H1 (cell line): ENCODE results near the gene PPP1R3G. TPM values are rescaled to one million over a fixed set of nuclear protein-coding genes. Genes with fewer than 3 reads are reported as not detected.

Experiments
- CTCF ChIA-PET: fragments of 300-600 bp; sonication (Branson Sonifier 250); formaldehyde crosslinking; loops from one replicate; lab custom pipeline; 2021; ENCODE audit not compliant: partially characterized antibody; lab: Charles Lee
- POLR2A ChIA-PET: fragments of 300-600 bp; sonication (Branson Sonifier 250); formaldehyde crosslinking; loops from one replicate; lab custom pipeline; 2021; ENCODE audit warnings: inconsistent platforms; ENCODE audit not compliant: partially characterized antibody; lab: Charles Lee
- DNase-seq, 2 experiments: peaks; one replicate each; pipeline versions ENCODE4 v3.0.0 to v3.0.0-alpha.2; 2010 to 2022; ENCODE audit warnings: low spot score in 2 of 2, low read depth in 1 of 2, mixed read lengths in 1 of 2
- FAIRE-seq: peaks from 2 replicates; lab custom pipeline; 2011; peaks lifted over from hg19 to GRCh38; lab: Jason Lieb, UNC
- H2AFZ ChIP-seq: 2 replicates; pipeline ENCODE4 v1.8.1; 2012; ENCODE audit warnings: low read length, inconsistent platforms
- H2AK5ac ChIP-seq: 2 replicates; pipeline ENCODE4 v1.6.1; 2013; ENCODE audit warnings: low read depth, low read length
- H2BK120ac ChIP-seq: replicated peaks from 2 replicates; pipeline ENCODE3; 2013; ENCODE audit warnings: low read depth, low read length, inconsistent platforms
- H2BK12ac ChIP-seq: 2 replicates; pipeline ENCODE4 v1.6.1; 2013; ENCODE audit warnings: low read depth, low read length
- H2BK15ac ChIP-seq: 2 replicates; pipeline ENCODE4 v1.6.1; 2013; ENCODE audit warnings: low read length
- H2BK20ac ChIP-seq: 2 replicates; pipeline ENCODE4 v1.6.1; 2013; ENCODE audit warnings: low read length
- H2BK5ac ChIP-seq: 2 replicates; pipeline ENCODE4 v1.6.1; 2013; ENCODE audit warnings: low read depth, low read length
- H3K14ac ChIP-seq: 2 replicates; pipeline ENCODE4 v1.6.1; 2013; ENCODE audit warnings: inconsistent platforms; ENCODE audit not compliant: insufficient read length
- H3K18ac ChIP-seq: 2 replicates; pipeline ENCODE4 v1.6.1; 2013; ENCODE audit warnings: low read length; ENCODE audit errors: extremely low read depth
- H3K23ac ChIP-seq: 2 replicates; pipeline ENCODE4 v1.6.1; 2013; ENCODE audit warnings: inconsistent platforms; ENCODE audit not compliant: insufficient read length
- H3K23me2 ChIP-seq: 2 replicates; pipeline ENCODE4 v1.6.1; 2013; ENCODE audit warnings: low read depth, low read length
- H3K27ac ChIP-seq: 2 replicates; pipeline ENCODE4 v1.6.1; 2011; ENCODE audit warnings: low read depth, low read length, inconsistent platforms
- H3K27me3 ChIP-seq, 4 experiments: replicated peaks in 1 of 4; 1 replicate in 1 of 4; 2 replicates in 3 of 4; pipeline versions ENCODE4 v1.6.1 to v1.8.1; 2011 to 2013; ENCODE audit warnings: low read length in 3 of 4, mild to moderate bottlenecking in 3 of 4, inconsistent platforms in 2 of 4, mixed read lengths in 2 of 4, moderate library complexity in 1 of 4; ENCODE audit not compliant: control insufficient read depth in 3 of 4, insufficient read depth in 3 of 4; ENCODE audit errors: extremely low read depth in 1 of 4
- H3K36me3 ChIP-seq, 4 experiments: 2 replicates each; pipeline versions ENCODE4 v1.6.1 to v1.8.1; 2011 to 2013; ENCODE audit warnings: mild to moderate bottlenecking in 4 of 4, low read length in 3 of 4, moderate library complexity in 2 of 4, control low read depth in 1 of 4, inconsistent platforms in 1 of 4; ENCODE audit not compliant: insufficient read depth in 4 of 4, control insufficient read depth in 2 of 4
- H3K4ac ChIP-seq: replicated peaks from 2 replicates; pipeline ENCODE3; 2013; ENCODE audit warnings: low read length, low read depth, mixed read lengths, inconsistent platforms; ENCODE audit not compliant: insufficient read length
- H3K4me1 ChIP-seq, 4 experiments: replicated peaks in 1 of 4; 1 replicate in 1 of 4; 2 replicates in 3 of 4; pipeline versions ENCODE4 v1.6.1 to v1.8.1; 2011 to 2013; ENCODE audit warnings: low read length in 3 of 4, inconsistent platforms in 2 of 4, mixed read lengths in 1 of 4; ENCODE audit not compliant: insufficient read depth in 4 of 4, control insufficient read depth in 3 of 4
- H3K4me2 ChIP-seq, 2 experiments: 2 replicates each; pipeline versions ENCODE4 v1.6.1 to v1.8.1; 2011 to 2013; ENCODE audit warnings: low read depth in 2 of 2, low read length in 2 of 2, control low read depth in 1 of 2, inconsistent platforms in 1 of 2, mild to moderate bottlenecking in 1 of 2; ENCODE audit not compliant: insufficient read depth in 1 of 2
- H3K4me3 ChIP-seq, 4 experiments: fragments of 200-600, 300-600 bp in 1 of 4; sonication (generic), shearing (Covaris generic), sonication (Bioruptor Twin) in 1 of 4; 2 replicates each; pipeline versions ENCODE4 v1.5.1 to v1.8.1; 2011 to 2016; ENCODE audit warnings: low read length in 4 of 4, low read depth in 3 of 4, control low read depth in 2 of 4, inconsistent platforms in 2 of 4, mild to moderate bottlenecking in 2 of 4, mixed read lengths in 1 of 4, moderate library complexity in 1 of 4; ENCODE audit not compliant: insufficient read depth in 2 of 4; ENCODE audit errors: extremely low read depth in 1 of 4
- H3K56ac ChIP-seq: replicated peaks from 2 replicates; pipeline ENCODE3; 2013; ENCODE audit warnings: low read depth, mild to moderate bottlenecking, mixed read lengths, low read length, inconsistent platforms; ENCODE audit not compliant: insufficient read length
- H3K79me1 ChIP-seq: 2 replicates; pipeline ENCODE4 v1.6.1; 2013; ENCODE audit warnings: low read depth, low read length, control low read depth
- H3K79me2 ChIP-seq, 2 experiments: 2 replicates each; pipeline versions ENCODE4 v1.6.1 to v1.8.1; 2012 to 2013; ENCODE audit warnings: low read length in 2 of 2, mild to moderate bottlenecking in 2 of 2, inconsistent platforms in 1 of 2; ENCODE audit not compliant: insufficient read depth in 2 of 2, control insufficient read depth in 1 of 2
- H3K9ac ChIP-seq, 4 experiments: replicated peaks in 1 of 4; 1 replicate in 1 of 4; 2 replicates in 3 of 4; pipeline versions ENCODE4 v1.6.1 to v1.8.1; 2011 to 2013; ENCODE audit warnings: low read depth in 3 of 4, low read length in 3 of 4, control low read depth in 2 of 4, mild to moderate bottlenecking in 2 of 4, moderate library complexity in 2 of 4, inconsistent platforms in 1 of 4; ENCODE audit errors: extremely low read depth in 1 of 4
- H3K9me3 ChIP-seq, 2 experiments: 2 replicates each; pipeline versions ENCODE4 v1.6.1 to v1.8.1; 2012 to 2013; ENCODE audit warnings: mild to moderate bottlenecking in 2 of 2, moderate library complexity in 2 of 2, control low read depth in 1 of 2, inconsistent platforms in 1 of 2, low read depth in 1 of 2, low read length in 1 of 2, mixed read lengths in 1 of 2; ENCODE audit not compliant: insufficient read depth in 2 of 2
- H4K20me1 ChIP-seq, 2 experiments: replicated peaks in 1 of 2; 2 replicates each; pipeline versions ENCODE3 to v1.8.1; 2011 to 2013; ENCODE audit warnings: inconsistent platforms in 2 of 2, low read length in 2 of 2, mild to moderate bottlenecking in 1 of 2; ENCODE audit not compliant: insufficient read depth in 2 of 2, control insufficient read depth in 1 of 2
- H4K5ac ChIP-seq: 2 replicates; pipeline ENCODE4 v1.6.1; 2013; ENCODE audit warnings: low read length, low read depth, mixed read lengths, inconsistent platforms; ENCODE audit not compliant: insufficient read length
- H4K8ac ChIP-seq: 2 replicates; pipeline ENCODE4 v1.8.0; 2013; ENCODE audit warnings: mild to moderate bottlenecking, moderate library complexity, low read length, inconsistent platforms; ENCODE audit not compliant: insufficient read depth; ENCODE audit errors: extremely low read depth
- H4K91ac ChIP-seq: replicated peaks from 2 replicates; pipeline ENCODE3; 2013; ENCODE audit warnings: low read length, mixed read lengths, inconsistent platforms; ENCODE audit not compliant: insufficient read length
- CBX5 ChIP-seq: fragments of 300-800, 300-1000 bp; sonication (generic); IDR thresholded peaks from 2 replicates; pipeline ENCODE4 v1.7.1; 2016; ENCODE audit warnings: antibody characterized with exemption, low read length, low read depth
- CTBP2 ChIP-seq: IDR thresholded peaks from 2 replicates; pipeline ENCODE4 v1.7.0; 2011; ENCODE audit warnings: borderline replicate concordance, mild to moderate bottlenecking, moderate library complexity, mixed read lengths, low read length; ENCODE audit not compliant: insufficient read depth, insufficient read length
- EGR1 ChIP-seq: IDR thresholded peaks from 2 replicates; pipeline ENCODE4 v1.6.1; 2011; ENCODE audit warnings: low read depth, low read length, borderline replicate concordance
- JUND ChIP-seq: IDR thresholded peaks from 2 replicates; pipeline ENCODE4 v1.6.1; 2011; ENCODE audit warnings: mild to moderate bottlenecking, improper control_type of control experiment, low read length
- KDM5A ChIP-seq: fragments of 200-600 bp; IDR thresholded peaks from 2 replicates; pipeline ENCODE4 v1.7.1; 2012; ENCODE audit warnings: mild to moderate bottlenecking, low read length, inconsistent platforms, mixed read lengths
- MAFK ChIP-seq: IDR thresholded peaks from 2 replicates; pipeline ENCODE4 v1.6.1; 2012; ENCODE audit warnings: low read depth, mild to moderate bottlenecking, improper control_type of control experiment, low read length
- POLR2A ChIP-seq, 2 experiments: IDR thresholded peaks; 1 replicate in 1 of 2; 2 replicates in 1 of 2; pipeline ENCODE4 v1.6.1; 2011; ENCODE audit warnings: low read depth in 2 of 2, low read length in 2 of 2, mild to moderate bottlenecking in 2 of 2; ENCODE audit errors: control extremely low read depth in 1 of 2
- POU5F1 ChIP-seq: IDR thresholded peaks from 2 replicates; pipeline ENCODE4 v1.6.1; 2011; ENCODE audit warnings: low read depth, mild to moderate bottlenecking, low read length, moderate library complexity
- RXRA ChIP-seq: IDR thresholded peaks from 2 replicates; pipeline ENCODE4 v1.6.1; 2011; ENCODE audit warnings: low read depth, mild to moderate bottlenecking, low read length, moderate library complexity; ENCODE audit not compliant: insufficient read depth
- SIX5 ChIP-seq: IDR thresholded peaks from 2 replicates; pipeline ENCODE4 v1.6.1; 2011; ENCODE audit warnings: mild to moderate bottlenecking, low read depth, low read length
- TBP ChIP-seq: IDR thresholded peaks from 2 replicates; pipeline ENCODE4 v1.6.1; 2011; ENCODE audit warnings: low read depth, low read length, improper control_type of control experiment
- TEAD4 ChIP-seq: IDR thresholded peaks from 2 replicates; pipeline ENCODE4 v1.6.1; 2012; ENCODE audit warnings: low read depth, low read length, inconsistent platforms, mixed read lengths
- WGBS, 2 experiments: shearing (Covaris generic) in 1 of 2; methylation state at CpG; one replicate each; pipeline versions ENCODE4 v1.1.6 to v1.1.7; 2013 to 2015; ENCODE audit warnings: low lambda C conversion rate in 2 of 2, mixed read lengths in 2 of 2, inconsistent platforms in 1 of 2, low coverage in 1 of 2, missing lambda C conversion rate in 1 of 2; ENCODE audit not compliant: insufficient replicate concordance in 2 of 2, insufficient coverage in 1 of 2, insufficient read length in 1 of 2; ENCODE audit errors: extremely low coverage in 1 of 2, missing lambda C conversion rate in 1 of 2; 5-methylcytosine and 5-hydroxymethylcytosine counted together
- polyA plus RNA-seq, 7 experiments: library from polyadenylated mRNA; depleted of rRNA in 3 of 7; stranded (reverse) in 5 of 7; unstranded in 2 of 7; fragments of >200 nt in 5 of 7; fragments of 200-250 nt in 2 of 7; gene quantifications; 1 replicate in 5 of 7; 2 replicates in 1 of 7; 4 replicates in 1 of 7; pipeline versions ENCODE4 v1.2.1 to v1.2.3, GENCODE V29; 2011 to 2013; ENCODE audit warnings: missing spikeins in 2 of 7, mixed read lengths in 2 of 7
- total RNA-seq: library from RNA; stranded (reverse); fragmentation: NEBNext Ultra II Directional; extraction: Animal tissue kit (Norgen Biotek cat#: 25700); gene quantifications from 2 replicates; pipeline ENCODE4 v1.2.1, GENCODE V29; 2021
- TF ChIP-seq, protein P1 (sequence below): IDR thresholded peaks from 2 replicates; pipeline ENCODE4 v1.6.1; 2011; ENCODE audit warnings: low read depth, mild to moderate bottlenecking, low read length; ENCODE audit not compliant: insufficient read depth

The PPP1R3G gene
- total and polyA plus RNA-seq, 2 of the 8 experiments (the other 6 are each of a cell fraction or from before 2014, with no cell fraction given) = 0.03 to 0.09 TPM

DNA sequence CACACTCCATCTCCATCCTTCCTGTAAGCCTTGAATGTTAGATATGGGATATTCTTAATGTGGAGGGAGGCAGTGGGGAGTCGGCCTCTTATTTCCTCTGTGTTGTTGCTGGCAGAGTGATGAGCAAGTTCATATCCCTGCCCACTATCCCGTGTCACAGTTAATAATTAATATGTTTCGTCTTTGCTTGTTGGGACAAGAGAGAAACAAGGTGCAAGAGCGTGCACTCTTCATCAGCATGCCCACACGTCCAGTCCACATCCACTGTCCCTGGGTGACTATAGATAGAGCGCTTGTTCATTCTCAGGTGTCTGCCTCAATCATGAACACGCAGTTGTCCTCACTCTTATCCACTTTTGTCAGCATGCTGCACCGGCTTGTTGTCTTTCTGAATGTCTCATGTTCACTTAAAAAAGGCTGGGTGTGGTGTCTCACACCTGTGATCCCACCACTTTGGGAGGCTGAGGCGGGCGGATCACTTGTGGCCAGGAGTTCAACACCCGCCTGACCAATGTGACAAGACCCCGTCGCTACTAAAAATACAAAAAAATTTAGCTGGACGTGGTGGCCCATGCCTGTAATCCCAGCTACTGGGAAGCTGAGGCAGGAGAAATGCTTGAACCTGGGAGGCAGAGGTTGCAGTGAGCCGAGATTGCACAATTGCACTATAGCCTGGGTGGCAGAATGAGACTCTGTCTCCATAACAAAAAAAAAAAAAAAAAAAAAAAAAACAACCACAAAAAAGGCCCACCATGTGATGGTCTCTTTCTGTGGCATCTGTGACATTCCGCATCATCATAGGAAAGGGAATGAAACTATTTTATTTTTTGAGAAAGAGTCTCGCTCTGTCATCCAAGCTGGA, 34.2 kb downstream of the PPP1R3G start:
- no peak overlapping the region for H2BK120ac ChIP-seq
- WGBS, 2 experiments = 91% methylated on average over 17 of the region's 17 CpGs; no CpG with 5 or more reads in 1 of the 2 experiments
- no peak overlapping the region for H3K18ac ChIP-seq
- H2BK5ac ChIP-seq = no peak overlapping the region
- no peak overlapping the region for H2AFZ ChIP-seq
- no peak overlapping the region for H4K91ac ChIP-seq
- no peaks in the 10 kb centered on the region; the same call in 1 of the 2 replicates for H3K23me2 ChIP-seq
- H2BK20ac ChIP-seq = no peak overlapping the region
- H3K14ac ChIP-seq = no peak overlapping the region
- no peak overlapping the region for H2AK5ac ChIP-seq
- no peak overlapping the region for H3K4me2 ChIP-seq
- no peaks in the 10 kb centered on the region for H3K36me3 ChIP-seq
- no peak overlapping the region for H3K4ac ChIP-seq
- no peaks in the 10 kb centered on the region for H3K27me3 ChIP-seq
- no peaks in the 10 kb centered on the region; the same call in 1 of the 2 replicates for H3K79me1 ChIP-seq
- no peak overlapping the region for H3K9ac ChIP-seq
- H3K56ac ChIP-seq = no peak overlapping the region
- no peak overlapping the region for H3K23ac ChIP-seq
- no peaks in the 10 kb centered on the region for H3K9me3 ChIP-seq
- no peak overlapping the region for H3K4me3 ChIP-seq
- POLR2A ChIA-PET = no interaction called here
- peaks cover 2 to 7% of the 10 kb centered on the region in 2 experiments for H4K20me1 ChIP-seq
- no peak overlapping the region for H2BK15ac ChIP-seq
- H3K27ac ChIP-seq = no peak overlapping the region
- FAIRE-seq (no peak), DNase-seq (no peak)
- H4K8ac ChIP-seq = no peak overlapping the region
- 0 out of 2 replicates have a peak overlapping the region, but pooled peaks have one; percentile 33 for H2BK12ac ChIP-seq
- H3K4me1 ChIP-seq = no peaks in the 10 kb centered on the region
- H4K5ac ChIP-seq = no peak overlapping the region
- CTCF ChIA-PET = interaction anchor here (1.2 to 1.4 kb wide), 2 partner anchors 11 to 24 kb away, joined by 3 to 4 read pairs; no protein-coding TSS in a partner anchor
- no peaks in the 10 kb centered on the region for H3K79me2 ChIP-seq
- TF ChIP-seq MAFK = no peak
- TF ChIP-seq JUND = no peak
- no peak for TF ChIP-seq TEAD4
- TF ChIP-seq, protein P1, sequence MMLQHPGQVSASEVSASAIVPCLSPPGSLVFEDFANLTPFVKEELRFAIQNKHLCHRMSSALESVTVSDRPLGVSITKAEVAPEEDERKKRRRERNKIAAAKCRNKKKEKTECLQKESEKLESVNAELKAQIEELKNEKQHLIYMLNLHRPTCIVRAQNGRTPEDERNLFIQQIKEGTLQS = no peak
- TF ChIP-seq EGR1 = no peak
- no peak for TF ChIP-seq POLR2A (IDR thresholded peaks at IDR 0.05; ENCODE audit: control extremely low read depth in 1 of 2, low read depth in 2 of 2, low read length in 2 of 2)
- TF ChIP-seq POU5F1 = no peak
- no peak for TF ChIP-seq KDM5A
- no peak for TF ChIP-seq CTBP2
- TF ChIP-seq CBX5 = no peak
- no peak for TF ChIP-seq TBP
- no peak for TF ChIP-seq RXRA
- TF ChIP-seq SIX5 = no peak
